GM20000 (cell line): ENCODE data around the gene SLC17A9.

Experiments
- DNase-seq: peaks from one replicate; pipeline ENCODE4 v3.0.0; 2012; ENCODE audit warnings: low spot score
- TF ChIP-seq, protein P1 (sequence below): IDR thresholded peaks from 2 replicates; pipeline ENCODE4 v1.5.1; 2012; ENCODE audit warnings: mild to moderate bottlenecking, control low read depth; ENCODE audit errors: extremely low read depth, missing control alignments

SLC17A9 gene

DNA sequence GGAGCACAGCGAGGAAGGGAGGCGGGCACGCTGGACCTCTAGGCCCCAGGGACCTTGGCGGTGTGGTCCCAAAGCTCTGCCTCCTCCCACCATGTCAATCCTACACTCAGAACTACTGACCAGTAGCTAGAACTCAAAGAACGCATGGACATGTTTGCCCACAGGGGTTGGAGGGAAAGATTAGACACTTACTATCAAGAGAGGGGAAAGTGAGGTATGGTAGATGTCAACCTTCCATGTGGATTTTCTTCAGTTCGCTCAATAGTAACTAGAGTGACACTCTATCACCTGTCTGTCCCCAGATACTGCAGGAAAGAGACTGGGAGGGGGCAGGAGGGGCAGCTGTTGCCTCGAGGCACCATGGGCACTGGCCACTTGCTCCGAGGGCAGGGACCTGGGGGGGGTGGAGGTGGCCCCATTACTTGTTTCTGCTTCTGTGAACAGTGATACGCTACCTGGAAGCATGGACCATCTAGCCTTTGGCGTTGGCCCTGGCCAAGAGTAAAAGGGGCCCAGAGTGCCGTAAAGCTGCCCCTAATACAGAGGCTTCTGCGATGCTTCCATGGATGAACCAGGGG, 25.3 kb upstream of the SLC17A9 start:
- DNase-seq = no peak

DNA sequence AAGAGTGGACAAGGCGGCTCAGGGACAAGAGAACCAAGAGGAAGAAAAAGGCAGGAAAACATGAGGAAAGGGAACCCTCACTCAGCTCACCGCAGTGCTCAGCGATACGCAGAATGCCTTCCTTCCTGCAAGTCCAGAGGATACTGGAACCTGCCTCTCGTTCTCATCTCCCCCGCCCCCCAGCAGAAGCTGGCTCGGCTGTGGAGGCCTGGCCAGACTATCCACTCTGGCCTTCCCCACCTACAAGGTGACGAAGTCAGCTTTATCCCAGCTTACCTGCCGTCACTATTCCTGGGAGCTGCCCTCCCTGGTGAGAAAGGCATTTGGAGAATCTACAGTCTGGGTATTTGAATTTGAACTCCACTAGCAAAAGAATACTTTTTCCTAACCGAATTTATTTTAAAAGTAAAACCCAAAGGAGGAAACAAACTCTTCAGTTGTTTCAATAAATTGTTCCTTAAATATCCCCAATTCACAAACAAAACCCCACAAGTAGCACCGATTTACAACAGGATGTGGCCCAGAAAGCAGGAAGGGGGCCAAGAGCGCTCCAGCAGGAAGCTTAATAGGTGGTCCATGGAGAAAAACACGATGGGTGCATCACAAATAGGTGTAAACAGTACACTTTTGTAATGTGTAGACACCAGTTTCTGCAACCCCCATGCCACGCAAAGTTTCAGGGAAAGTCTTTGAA, 24.1 kb upstream of the SLC17A9 start:
- no peak for DNase-seq
- TF ChIP-seq, protein P1, sequence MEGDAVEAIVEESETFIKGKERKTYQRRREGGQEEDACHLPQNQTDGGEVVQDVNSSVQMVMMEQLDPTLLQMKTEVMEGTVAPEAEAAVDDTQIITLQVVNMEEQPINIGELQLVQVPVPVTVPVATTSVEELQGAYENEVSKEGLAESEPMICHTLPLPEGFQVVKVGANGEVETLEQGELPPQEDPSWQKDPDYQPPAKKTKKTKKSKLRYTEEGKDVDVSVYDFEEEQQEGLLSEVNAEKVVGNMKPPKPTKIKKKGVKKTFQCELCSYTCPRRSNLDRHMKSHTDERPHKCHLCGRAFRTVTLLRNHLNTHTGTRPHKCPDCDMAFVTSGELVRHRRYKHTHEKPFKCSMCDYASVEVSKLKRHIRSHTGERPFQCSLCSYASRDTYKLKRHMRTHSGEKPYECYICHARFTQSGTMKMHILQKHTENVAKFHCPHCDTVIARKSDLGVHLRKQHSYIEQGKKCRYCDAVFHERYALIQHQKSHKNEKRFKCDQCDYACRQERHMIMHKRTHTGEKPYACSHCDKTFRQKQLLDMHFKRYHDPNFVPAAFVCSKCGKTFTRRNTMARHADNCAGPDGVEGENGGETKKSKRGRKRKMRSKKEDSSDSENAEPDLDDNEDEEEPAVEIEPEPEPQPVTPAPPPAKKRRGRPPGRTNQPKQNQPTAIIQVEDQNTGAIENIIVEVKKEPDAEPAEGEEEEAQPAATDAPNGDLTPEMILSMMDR = no peak

More for the DNA sequence above, 25.3 kb upstream of the SLC17A9 start:
- TF ChIP-seq, protein P1 = no peak

DNA sequence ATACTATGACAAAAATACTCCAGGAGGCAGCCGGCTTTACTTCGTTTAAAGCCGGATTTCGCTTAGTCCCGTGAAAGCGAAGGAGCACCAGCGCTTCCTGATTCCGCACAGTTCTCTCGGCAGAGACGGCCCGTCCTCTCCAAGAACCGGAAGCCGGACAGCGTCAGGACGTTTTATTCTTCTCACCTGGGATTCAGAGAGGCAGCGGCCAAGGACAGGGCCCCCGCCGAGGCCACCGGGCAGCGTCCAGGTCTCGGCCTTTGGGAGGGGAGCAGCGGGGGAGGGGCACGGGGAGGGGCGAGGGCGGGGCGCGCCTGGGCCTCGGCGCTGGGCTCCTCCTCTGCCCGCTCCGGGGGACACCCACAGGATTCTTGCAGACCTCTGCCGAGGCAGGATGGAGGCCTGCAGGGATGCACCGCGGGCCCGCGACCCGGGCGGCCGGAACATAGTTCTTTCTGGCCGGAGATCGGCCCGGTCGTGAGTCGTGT, 23.4 kb upstream of the SLC17A9 start:
- DNase-seq = peak; percentile 85
- TF ChIP-seq, protein P1 = no peak

DNA sequence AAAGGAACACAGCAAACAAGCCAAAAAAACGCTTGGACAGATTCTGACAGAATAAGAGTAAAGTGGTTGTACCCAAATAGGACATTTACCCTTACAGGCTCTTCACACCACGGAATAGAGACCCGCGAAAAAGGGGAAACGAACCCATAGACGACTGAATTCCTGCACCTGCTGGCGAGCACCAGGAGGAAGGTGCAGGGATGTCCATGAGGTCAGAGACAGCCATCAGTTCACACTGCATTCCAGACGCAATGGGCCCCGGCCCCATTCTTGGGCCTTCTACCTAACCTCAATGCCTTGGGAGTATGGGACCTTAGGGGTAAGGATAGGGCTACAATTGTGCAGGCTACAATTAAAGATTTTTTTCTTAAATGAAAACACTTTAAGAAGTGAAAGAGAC, 21.0 kb upstream of the SLC17A9 start:
- TF ChIP-seq, protein P1 = no peak
- DNase-seq = no peak

DNA sequence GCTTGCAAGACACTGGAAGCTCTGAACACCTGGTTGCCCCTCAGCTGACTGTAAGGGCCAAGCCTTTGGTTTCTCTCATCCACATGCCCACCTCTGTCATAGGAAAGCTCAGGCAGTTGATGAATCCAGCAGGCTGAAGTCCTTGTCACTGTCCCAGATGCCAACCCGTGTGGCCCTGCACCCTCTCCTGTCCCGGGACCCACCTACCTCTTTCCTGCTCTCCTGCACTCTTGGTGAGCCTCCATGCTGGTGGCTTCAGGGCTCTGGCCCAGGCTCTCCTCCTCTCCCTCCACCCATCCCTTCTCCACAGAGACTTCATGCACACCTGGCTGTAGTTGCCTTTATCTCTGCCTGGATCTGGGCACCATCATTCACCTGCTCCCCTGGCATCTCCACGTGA, 18.5 kb upstream of the SLC17A9 start:
- DNase-seq = no peak
- TF ChIP-seq, protein P1 = no peak

DNA sequence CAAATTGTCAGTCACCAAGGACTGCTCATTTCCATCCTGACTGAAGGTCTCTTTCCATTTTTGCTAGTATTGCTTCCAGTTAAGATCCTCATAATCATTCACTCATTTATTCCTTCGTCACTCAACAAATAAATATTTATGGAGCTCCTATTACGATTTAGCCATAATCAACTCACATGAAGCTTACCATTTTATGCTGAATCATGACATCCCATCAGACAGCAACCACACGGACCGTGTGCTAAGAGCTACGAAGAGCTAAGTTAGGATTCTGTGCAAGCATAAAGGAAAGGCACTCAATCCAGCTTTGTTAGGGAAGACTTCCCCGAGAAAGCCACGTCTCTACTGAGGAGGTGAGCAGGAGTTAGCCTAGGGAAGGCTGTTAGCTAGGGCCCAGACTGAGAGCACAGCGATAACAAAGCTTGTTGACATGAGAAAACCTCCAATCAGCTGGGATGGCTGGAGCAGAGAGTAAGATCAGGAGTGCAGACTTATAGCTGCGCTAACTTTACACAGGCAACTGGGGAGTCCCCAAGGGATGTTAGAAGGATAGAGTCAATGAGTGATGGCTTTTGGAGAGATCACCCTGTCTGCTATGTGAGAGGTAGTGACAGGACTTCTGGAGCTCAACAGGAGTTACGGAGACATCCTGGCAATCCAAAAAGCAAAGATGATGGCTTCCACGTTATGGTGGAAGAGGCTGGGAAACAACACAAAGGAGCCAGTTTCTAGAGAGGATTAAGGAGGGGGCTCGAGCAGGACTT, 17.1 kb upstream of the SLC17A9 start:
- no peak for DNase-seq
- TF ChIP-seq, protein P1 = no peak
